Kidney epithelial cell (primary cell): ENCODE results near the gene SLC35E2B. TPM values are rescaled to one million over a fixed set of nuclear protein-coding genes. Genes with fewer than 3 reads are reported as not detected.
"Not testable (repeated sequence)": the region's sequence is repeated elsewhere in the genome, so short reads cannot be mapped to it uniquely, and the experiment has no call there.

ENCODE experiments used
- DNase-seq: peaks from one replicate; pipeline ENCODE4 v3.0.0-alpha.2; 2010; ENCODE audit warnings: low read depth
- H3K27me3 ChIP-seq: 2 replicates; pipeline ENCODE4 v1.6.0; 2011; ENCODE audit warnings: low read length; ENCODE audit not compliant: control insufficient read depth, insufficient read depth
- H3K36me3 ChIP-seq: 2 replicates; pipeline ENCODE4 v1.5.1; 2011; ENCODE audit warnings: low read length; ENCODE audit not compliant: control insufficient read depth, insufficient read depth
- H3K4me3 ChIP-seq: 2 replicates; pipeline ENCODE4 v1.5.1; 2011; ENCODE audit warnings: low read depth, mild to moderate bottlenecking, control low read depth, low read length
- total RNA-seq: library from RNA; depleted of rRNA; stranded (reverse); fragments of >200 nt; gene quantifications from 2 replicates; pipeline ENCODE4 v1.2.3, GENCODE V29; 2015
- TF ChIP-seq, protein P1 (sequence below): IDR thresholded peaks from 2 replicates; pipeline ENCODE4 v1.5.1; 2011; ENCODE audit warnings: mild to moderate bottlenecking, moderate library complexity, low read length, control low read depth, inconsistent platforms; ENCODE audit not compliant: insufficient read depth, poor library complexity, severe bottlenecking

Gene SLC35E2B
- total RNA-seq, 1 donor from 2014 or later: 28.0 TPM

DNA sequence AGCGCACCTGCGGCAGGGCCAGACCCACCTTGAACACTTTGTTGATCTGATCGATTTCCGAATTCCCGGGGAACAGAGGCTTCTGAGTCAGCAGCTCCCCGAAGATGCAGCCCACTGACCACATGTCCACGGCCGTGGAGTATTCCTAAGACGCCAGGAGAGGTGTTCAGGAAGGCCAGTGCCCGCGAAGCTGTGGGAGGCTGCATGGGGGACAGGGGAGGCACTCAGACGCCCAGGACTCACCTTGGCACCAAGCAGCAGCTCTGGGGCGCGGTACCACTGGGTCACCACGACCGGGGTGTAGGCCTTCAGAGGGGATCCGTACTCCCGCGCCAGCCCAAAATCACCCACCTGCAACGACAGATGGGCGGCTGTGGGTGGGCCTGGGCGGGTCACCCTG, 11.2 kb upstream of the SLC35E2B start:
- no peaks in the 10 kb centered on the region for H3K27me3 ChIP-seq
- no peak for DNase-seq
- H3K36me3 ChIP-seq: no peaks in the 10 kb centered on the region
- no peak overlapping the region for H3K4me3 ChIP-seq
- TF ChIP-seq, protein P1, sequence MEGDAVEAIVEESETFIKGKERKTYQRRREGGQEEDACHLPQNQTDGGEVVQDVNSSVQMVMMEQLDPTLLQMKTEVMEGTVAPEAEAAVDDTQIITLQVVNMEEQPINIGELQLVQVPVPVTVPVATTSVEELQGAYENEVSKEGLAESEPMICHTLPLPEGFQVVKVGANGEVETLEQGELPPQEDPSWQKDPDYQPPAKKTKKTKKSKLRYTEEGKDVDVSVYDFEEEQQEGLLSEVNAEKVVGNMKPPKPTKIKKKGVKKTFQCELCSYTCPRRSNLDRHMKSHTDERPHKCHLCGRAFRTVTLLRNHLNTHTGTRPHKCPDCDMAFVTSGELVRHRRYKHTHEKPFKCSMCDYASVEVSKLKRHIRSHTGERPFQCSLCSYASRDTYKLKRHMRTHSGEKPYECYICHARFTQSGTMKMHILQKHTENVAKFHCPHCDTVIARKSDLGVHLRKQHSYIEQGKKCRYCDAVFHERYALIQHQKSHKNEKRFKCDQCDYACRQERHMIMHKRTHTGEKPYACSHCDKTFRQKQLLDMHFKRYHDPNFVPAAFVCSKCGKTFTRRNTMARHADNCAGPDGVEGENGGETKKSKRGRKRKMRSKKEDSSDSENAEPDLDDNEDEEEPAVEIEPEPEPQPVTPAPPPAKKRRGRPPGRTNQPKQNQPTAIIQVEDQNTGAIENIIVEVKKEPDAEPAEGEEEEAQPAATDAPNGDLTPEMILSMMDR: no peak

- H3K36me3 ChIP-seq, H3K27me3 ChIP-seq, H3K4me3 ChIP-seq, DNase-seq: not testable (repeated sequence)
These were observed 9.9 kb upstream of the SLC35E2B start for GRCh38 chr1:1702506-1702905.

DNA sequence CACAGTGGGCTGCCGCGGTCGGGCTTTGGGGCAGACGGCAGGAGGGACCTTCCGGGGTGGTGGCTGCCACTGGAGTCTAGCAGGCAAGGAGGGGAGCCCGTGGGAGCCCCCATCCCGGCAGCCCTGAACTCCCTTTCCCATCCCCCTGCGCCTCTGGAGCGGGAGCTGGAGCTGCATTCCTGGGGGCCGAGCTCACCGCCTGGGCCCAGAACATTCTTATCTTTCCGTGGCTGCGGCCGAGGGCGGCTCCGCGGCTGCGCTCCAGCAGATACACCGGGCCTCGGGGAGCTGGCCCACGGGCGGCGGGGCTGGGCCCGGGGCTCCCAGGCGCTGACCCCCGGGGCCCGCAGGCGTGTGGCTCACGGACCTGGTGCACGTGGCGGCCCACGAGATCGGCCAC, 8.0 kb upstream of the SLC35E2B start:
- H3K4me3 ChIP-seq, H3K27me3 ChIP-seq, DNase-seq, H3K36me3 ChIP-seq: not testable (repeated sequence)

DNA sequence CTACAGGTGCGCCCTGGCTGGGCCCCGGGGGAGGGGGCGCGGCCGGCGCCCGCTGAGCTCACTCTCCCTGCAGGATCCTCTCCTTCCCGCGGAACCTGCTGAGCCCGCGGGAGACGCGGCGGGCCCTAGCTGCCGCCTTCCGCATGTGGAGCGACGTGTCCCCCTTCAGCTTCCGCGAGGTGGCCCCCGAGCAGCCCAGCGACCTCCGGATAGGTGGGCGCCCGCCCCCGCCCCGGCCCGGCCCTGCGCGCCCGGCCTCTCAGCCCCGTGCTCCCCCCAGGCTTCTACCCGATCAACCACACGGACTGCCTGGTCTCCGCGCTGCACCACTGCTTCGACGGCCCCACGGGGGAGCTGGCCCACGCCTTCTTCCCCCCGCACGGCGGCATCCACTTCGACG, 7.5 kb upstream of the SLC35E2B start:
- not testable (repeated sequence) for H3K4me3 ChIP-seq, DNase-seq, H3K27me3 ChIP-seq, H3K36me3 ChIP-seq

DNA sequence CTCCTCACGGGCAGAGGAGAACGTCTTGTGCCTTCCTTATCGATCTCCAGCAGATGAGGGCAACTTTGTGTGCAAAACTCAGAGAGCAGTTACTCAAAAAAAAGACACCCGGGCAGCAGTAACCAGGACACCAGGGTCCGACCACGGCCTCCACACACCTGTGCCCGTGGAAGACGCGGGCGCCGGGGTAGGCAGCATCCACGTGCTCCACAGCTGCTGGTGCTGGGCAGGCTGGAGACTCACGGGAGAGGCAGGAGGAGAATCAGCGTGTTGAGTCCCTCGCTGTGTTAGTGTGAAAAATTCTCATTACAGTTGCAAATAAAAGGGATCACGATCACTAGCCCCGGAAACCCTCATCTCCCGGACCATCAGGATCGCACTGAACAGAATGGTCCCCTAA, 6.5 kb upstream of the SLC35E2B start:
- H3K4me3 ChIP-seq, H3K36me3 ChIP-seq, H3K27me3 ChIP-seq, DNase-seq: not testable (repeated sequence)

DNA sequence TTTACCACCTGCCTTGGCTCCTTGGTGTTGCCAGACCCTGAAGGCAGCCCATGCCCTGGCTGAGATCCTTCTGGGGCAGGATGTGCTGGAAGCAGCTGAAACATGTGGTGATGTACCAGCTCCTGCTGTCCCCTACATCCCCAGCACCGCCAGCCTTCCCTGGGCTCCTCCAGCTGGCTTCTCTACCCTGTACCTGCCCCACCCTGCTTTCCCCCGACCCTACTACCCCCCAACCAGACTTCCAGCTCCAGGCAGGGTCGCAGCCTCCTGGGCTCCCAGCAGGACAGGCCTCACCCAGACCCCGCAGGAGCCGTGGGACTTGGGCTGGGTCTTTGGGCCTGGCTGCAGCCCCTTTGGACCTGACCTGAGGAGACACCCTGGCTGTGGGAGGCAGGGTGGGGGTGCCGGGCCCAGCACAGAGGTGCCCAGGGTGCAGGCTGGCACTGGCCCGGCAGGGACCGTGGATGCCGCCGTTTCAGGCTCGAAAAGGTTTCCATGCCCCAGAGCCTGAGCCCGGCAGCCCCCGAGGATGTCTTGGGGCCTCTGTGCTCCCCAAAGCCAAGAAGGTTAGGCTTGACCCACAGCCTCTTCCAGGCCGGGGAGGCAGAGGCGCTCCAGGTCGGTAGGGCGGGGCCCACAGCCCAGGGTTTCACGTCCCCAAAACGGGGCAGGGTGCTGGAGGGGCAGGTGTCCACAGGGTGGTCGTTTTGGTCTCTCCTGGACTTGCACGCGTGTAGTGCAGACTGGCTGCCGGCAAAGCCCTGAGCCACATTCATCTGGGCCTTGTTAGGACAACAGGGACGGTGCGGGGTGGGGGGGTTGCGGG, 5.0 kb upstream of the SLC35E2B start:
- not testable (repeated sequence) for H3K36me3 ChIP-seq, H3K27me3 ChIP-seq, H3K4me3 ChIP-seq, DNase-seq

DNA sequence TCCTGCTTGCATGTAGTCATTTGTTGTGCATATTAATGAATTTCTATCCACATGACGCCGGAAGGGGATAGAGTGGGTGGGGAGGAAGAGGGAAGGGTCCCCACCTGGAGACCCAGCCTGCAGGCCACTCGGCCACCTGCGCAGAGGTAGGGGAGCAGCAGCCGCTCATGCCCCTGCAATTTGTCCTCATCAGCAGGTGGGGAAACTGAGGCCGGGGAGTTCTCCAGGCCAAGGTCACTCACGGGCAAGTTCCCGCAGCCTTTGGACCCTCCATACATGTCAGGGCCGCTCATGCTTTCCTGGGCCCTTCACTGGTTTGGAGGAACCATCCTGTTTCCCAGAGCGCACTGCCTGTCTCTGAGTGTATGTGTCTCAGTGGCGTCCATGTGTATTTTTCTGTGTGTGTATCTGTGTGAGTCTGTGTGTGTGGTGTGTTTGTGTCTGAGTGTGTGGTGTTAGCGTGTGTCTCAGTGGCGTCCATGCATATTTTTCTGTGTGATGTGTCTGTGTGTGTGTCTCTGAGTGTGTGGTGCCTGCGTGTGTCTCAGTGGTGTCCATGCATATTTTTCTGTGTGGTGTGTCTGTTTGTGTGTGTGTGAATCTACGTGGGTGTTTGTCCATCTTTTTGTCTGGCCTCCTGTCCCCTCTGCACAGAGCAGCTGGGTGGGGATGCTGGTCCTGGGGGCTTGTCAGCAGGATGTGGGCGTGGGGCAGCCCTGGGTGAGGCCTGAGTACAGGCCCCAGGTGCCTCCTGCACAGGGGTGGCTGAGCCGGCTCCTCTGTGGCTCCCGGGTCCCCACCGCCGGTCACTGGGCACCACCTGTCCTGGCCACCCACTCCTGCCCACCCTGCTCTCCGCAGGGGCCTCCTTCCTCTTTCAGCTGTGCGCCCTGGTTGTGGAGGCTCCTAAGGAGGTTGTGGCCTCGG, 4.1 kb upstream of the SLC35E2B start:
- not testable (repeated sequence) for H3K4me3 ChIP-seq, DNase-seq, H3K27me3 ChIP-seq, H3K36me3 ChIP-seq

- H3K27me3 ChIP-seq, H3K36me3 ChIP-seq, DNase-seq: not testable (repeated sequence)
- H3K4me3 ChIP-seq: peak overlapping the region; percentile 47
These were observed 276 bp downstream of the SLC35E2B start for GRCh38 chr1:1692324-1692713.

DNA sequence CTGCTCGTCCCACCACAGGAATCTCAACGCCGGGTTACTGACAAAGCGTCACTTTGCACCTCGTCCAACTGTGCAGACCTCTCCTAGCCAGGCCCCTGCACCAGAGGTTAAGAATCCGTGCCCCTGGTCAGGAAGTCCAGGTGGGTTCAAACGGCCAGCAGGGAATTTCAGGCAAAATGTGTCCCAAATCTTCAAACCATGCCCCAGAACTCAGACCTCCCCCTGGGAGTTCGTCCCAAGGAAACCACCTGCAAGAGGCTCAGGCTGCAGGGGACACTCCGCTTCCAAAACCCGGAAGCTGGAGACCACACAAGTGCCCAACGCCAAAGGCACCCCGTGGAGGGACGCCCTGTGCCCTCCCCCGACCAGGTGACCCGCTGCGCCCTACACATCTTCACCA, 1.2 kb downstream of the SLC35E2B start:
- H3K4me3 ChIP-seq: peak overlapping the region; percentile 32
- H3K27me3 ChIP-seq, DNase-seq, H3K36me3 ChIP-seq: not testable (repeated sequence)

GRCh38 chr1:1689526-1689925, 3.1 kb downstream of the SLC35E2B start:
- not testable (repeated sequence) for H3K36me3 ChIP-seq, H3K4me3 ChIP-seq, DNase-seq, H3K27me3 ChIP-seq
